ENCODE data around the gene ATP6V1A.
"Not testable (repeated sequence)": the region's sequence is repeated elsewhere in the genome, so short reads cannot be mapped to it uniquely, and the experiment has no call there.

GRCh38 chr3:113849071-113849470, 102.2 kb downstream of the ATP6V1A start:
- TF ChIP-seq POLR2A (IDR thresholded peaks at IDR 0.05; ENCODE audit: low read depth); CTCF (IDR thresholded peaks at IDR 0.05); POLR2AphosphoS5 (IDR thresholded peaks at IDR 0.05): not testable (repeated sequence)
